GM18517 (cell line): ENCODE results near the gene PLD6.

Source experiments
- ATAC-seq: cut with Tn5 transposase; IDR thresholded peaks from one replicate; pipeline ENCODE4 v1.9.1; 2021; ENCODE audit warnings: mild to moderate bottlenecking, moderate library complexity; ENCODE audit not compliant: unreplicated experiment

Gene PLD6

GRCh38 chr17:17180141-17180603 lies 26.0 kb downstream of the PLD6 start:
- ATAC-seq: no peak

GRCh38 chr17:17179371-17179827 lies 26.7 kb downstream of the PLD6 start:
- peak; percentile 73 for ATAC-seq

- ATAC-seq: no peak
Measured at GRCh38 chr17:17177176-17177575, 29.0 kb downstream of the PLD6 start.

DNA sequence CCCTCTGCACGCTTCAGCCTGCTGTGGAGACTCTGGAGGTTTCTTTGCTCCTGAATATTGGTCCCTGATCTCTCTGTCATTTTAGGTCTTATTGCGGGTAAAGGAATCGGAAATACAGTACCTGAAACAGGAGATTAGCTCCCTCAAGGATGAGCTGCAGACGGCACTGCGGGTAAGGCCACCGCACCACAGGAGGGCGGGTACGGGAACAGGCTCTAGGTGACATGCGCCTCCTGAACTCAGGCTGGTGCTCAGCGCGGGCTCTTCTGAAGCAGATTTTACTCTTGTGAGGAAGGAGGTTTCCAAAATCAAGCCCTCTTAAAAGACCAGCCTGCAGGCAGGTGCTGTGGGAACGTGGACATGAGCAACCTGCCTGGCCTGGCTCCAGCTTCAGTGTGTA lies 29.8 kb downstream of the PLD6 start:
- no peak for ATAC-seq

DNA sequence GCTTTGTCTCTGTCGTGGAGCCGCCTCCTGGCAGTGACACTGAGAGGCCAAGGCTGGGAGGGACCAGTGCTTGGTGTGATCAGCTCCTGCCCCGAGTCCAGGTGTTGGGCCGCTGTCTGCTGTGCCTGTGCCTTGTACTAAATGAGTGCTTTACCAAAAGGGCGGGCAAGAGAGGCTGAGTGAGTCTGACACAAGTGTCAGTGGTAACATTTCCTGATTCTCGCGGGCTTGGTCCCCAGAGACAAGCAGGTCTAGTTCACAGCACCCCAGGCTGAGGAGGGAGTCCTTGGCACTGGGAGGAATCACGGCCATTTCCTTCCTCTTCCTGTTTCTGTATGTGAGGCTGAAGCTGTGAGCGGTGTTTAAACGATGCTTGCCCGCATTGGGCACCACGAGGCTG lies 30.2 kb downstream of the PLD6 start:
- no peak for ATAC-seq

DNA sequence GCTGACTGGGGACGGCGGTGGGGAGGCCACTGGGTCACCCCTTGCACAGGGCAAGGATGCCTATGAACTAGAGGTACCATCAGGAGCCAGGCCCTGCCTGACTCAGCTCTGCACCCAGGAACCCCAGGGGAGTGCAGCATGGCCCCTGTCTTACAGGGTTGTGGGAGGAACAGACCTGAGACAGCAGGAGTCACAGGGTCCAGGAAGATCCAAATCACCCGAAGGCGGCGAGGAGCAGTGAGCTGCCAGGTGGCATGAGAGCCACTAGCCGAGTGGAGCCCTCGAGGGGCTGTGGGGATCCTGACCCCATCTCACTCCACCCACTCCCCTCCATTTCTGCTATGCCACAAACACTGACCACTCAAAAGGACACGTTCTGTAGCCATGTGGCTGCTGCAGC lies 30.8 kb downstream of the PLD6 start:
- ATAC-seq: no peak

DNA sequence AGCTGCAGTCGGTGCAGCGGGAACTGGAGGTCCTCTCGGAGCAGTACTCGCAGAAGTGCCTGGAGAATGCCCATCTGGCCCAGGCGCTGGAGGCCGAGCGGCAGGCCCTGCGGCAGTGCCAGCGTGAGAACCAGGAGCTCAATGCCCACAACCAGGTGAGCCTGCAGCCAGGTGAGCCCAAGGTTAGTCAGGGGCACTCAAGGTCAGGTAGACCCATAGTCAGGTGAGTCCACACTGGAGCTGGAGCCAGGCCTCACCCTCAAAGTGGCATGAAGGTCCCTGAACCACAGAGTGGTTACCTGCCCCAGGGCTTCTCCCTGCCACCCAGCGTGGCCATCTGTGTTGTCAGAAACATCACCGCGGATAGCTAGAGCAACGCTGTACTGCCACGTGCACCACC lies 32.2 kb downstream of the PLD6 start:
- ATAC-seq: no peak

GRCh38 chr17:17172990-17173389 lies 33.1 kb downstream of the PLD6 start:
- ATAC-seq: no peak

DNA sequence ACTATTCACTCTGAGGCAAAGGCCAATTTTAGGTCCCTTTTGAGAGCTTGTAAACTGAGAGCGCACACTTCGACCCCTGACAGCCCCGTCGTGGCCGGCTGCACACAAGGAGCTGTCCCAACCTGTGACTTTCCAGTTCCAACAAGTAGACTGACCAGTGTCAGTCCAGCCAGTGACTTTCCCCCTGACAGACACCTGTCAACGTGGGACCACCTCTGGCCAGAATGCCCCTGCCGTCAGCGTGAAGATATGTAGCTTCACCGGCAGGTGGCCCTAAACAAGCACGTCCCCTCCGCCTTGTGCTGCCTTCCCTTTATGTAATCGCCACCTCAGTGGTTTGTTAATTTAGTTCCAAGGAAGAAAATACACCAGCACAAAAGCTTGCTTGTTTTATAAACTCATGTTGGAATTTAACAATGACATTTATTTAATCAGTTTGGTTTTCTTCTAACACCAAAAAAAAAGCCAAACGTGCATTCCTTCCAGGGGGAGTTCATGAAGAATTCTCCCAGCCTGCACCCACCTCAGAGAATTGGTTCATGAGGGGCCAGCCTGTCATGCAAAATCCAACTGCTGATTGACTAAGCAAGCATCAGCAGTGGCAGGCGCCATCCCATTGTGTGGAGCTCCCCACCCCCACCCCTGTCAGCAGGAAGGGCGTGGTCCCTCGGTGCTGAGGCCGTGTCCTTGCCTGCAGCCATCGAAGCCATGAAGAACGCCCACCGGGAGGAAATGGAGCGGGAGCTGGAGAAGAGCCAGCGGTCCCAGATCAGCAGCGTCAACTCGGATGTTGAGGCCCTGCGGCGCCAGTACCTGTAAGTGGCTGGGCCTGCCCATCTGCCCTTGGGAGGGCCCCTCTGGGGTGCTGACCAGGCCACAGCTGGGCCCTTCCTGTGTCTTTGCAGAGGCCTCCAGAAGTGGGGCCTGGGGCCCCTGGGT lies 33.9 kb downstream of the PLD6 start:
- ATAC-seq: no peak

DNA sequence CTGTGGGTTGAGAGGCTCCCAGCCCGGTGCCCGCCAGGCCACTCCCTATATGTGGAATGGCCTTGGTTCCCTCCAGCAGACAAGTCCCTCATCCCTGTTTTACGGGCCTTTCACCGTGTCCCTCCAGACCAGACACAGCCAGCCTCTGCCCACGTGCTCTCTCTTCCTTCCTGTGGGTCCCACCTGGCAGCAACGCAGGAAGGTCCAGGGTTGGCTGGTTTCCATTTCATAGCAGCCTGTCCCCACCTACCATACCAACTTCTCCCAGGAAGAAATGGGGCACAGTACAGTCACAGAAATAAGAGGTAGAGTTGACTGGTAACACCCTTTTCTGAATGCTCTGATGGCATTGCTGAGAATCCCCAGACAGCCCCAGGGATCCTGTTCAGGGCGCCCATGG lies 34.9 kb downstream of the PLD6 start:
- no peak for ATAC-seq

GRCh38 chr17:17170346-17170985 lies 35.7 kb downstream of the PLD6 start:
- ATAC-seq: no peak

- no peak for ATAC-seq
Measured at GRCh38 chr17:17169396-17169795, 36.7 kb downstream of the PLD6 start.

DNA sequence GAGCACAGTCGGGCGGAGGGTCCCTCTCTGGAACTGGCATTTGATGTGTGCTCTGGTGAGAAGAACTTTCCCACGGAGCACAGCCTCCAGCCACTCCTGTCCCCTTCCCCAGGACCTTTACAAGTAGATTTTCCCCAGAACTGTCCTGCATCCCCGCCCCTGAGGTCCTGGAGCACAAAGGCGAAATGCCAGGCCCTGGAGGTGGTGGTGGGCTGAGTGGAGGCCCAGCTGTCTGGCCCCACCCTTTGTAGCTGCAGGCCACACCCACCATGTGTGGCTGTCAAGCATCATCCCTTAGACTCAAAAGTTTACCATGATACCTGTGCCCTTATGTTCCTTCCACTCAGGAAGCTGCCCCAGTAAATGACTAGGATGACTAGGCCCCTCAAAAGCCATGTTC lies 37.7 kb downstream of the PLD6 start:
- ATAC-seq: no peak

- ATAC-seq: no peak
Measured at GRCh38 chr17:17167986-17168385, 38.1 kb downstream of the PLD6 start.

DNA sequence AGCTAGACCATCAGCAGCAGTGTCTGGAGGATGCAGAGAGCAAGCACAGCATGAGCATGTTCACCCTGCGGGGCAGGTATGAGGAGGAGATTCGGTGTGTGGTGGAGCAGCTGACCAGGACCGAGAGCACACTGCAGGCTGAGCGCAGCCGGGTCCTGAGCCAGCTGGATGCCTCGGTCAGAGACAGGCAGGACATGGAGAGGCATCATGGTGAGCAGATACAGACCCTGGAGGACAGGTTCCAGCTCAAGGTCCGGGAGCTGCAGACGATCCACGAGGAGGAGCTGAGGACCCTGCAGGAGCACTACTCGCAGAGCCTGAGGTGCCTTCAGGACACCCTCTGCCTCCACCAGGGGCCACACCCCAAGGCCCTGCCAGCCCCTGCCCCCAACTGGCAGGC lies 38.8 kb downstream of the PLD6 start:
- ATAC-seq: no peak

GRCh38 chr17:17166446-17166845 lies 39.7 kb downstream of the PLD6 start:
- no peak for ATAC-seq

DNA sequence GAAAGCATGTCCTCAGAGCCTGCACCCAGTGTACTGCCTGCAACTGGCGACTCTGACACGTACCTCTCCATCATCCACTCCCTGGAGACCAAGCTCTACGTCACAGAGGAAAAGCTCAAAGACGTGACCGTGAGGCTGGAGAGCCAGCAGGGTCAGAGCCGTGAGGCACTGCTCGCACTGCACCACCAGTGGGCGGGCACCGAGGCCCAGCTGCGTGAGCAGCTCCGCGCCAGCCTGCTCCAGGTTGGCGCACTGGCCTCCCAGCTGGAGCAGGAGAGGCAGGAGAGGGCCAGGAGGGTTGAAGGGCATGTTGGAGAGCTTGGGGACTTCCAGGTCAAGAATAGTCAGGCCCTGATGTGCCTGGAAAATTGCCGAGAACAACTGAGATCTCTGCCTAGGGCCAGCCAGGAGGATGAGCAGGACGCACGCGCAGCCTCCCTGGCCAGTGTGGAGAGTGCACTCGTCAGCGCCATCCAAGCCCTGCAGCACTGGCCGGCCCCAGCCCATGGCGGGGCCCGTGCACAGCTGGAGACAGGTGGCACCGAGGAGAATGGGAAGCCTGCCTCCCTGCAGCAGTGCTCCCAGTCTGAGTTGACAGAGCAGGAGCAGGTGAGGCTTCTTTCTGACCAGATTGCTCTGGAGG lies 40.3 kb downstream of the PLD6 start:
- no peak for ATAC-seq

DNA sequence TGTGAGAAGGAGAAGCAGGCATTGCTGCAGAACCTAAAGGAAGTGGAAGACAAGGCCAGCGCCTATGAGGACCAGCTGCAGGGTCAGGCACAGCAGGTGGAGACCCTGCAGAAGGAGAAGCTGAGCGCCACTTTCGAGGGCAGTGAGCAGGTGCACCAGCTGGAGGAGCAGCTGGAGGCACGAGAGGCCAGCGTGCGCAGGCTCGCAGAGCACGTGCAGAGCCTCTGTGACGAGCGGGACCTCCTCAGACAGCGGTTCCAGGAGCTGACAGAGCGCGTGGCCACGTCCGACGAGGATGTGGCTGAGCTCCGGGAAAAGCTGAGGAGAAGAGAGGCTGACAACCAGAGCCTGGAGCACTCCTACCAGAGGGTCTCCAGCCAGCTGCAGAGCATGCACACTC lies 41.5 kb downstream of the PLD6 start:
- ATAC-seq: no peak

GRCh38 chr17:17164156-17164555 lies 42.0 kb downstream of the PLD6 start:
- ATAC-seq: no peak

GRCh38 chr17:17161759-17162158 lies 44.4 kb downstream of the PLD6 start:
- no peak for ATAC-seq

DNA sequence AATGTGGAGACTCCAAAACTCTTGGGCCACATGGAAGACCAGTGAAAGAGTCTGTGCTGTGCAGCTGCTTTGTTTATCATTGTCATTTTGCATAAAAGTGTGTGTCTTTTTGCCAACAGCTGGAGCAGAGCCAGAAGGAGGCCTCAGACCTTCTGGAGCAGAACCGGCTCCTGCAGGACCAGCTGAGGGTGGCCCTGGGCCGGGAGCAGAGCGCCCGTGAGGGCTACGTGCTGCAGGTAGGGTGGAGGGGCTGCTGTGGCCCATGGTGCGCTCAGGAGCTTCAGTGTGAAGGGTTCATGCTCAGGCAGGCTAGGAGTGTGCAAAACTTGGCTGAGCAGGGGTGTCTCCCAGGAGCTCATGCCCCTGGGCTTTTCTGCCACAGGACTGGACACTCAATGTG lies 45.0 kb downstream of the PLD6 start:
- no peak for ATAC-seq

GRCh38 chr17:17159571-17159970 lies 46.6 kb downstream of the PLD6 start:
- ATAC-seq: no peak
